ENCODE measurements around the gene PRTG. TPM values are rescaled to one million over a fixed set of nuclear protein-coding genes. Genes with fewer than 3 reads are reported as not detected.

The PRTG gene
- total RNA-seq, 1 donor from 2014 or later: 334 TPM

DNA sequence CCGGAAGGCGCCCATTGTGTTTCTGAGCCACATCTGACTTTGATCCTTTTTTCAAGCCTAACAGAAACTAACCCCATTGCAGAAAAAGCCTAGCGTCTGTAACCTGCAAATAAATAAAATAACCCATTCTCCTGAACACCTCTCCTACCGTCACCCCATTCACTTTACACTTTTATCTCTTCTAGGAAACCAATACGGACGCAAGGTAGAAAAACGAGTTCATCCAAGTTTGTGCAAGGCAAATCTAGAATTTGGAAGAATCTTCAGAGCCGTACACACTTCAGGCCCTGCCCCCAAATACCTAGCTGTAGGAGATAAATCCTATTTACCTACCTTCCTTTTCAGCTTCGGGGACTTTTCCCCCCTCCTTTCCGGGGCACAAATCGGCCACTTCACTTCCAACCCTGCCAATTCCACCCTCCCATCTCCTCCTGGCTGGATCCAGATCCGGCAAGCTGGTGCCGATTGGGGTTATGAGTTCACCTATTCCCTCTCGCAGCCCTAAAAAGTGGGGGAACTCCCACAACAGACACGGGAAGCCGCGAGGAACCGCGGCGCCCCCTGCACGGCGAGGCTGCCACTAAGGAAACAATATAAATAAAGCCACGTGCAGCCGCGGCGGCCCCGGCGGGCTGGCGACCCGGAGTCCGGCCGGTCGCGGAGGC, 987 bp downstream of the PRTG start:
- Mint-ChIP-seq H3K27me3 (ENCODE audit: low read depth) (peaks cover 3% of the 10 kb centered on the region), H3K27ac (ENCODE audit: unreplicated experiment) (no peak overlapping the region), H3K36me3 (ENCODE audit: low read depth) (peaks cover 3% of the 10 kb centered on the region), H3K4me3 (no peak overlapping the region), H3K9me3 (no peaks in the 10 kb centered on the region), H3K4me1 (peaks cover 28% of the 10 kb centered on the region)
- DNase-seq (ENCODE audit: low read depth, low spot score): no peak
- TF ChIP-seq, protein P1, sequence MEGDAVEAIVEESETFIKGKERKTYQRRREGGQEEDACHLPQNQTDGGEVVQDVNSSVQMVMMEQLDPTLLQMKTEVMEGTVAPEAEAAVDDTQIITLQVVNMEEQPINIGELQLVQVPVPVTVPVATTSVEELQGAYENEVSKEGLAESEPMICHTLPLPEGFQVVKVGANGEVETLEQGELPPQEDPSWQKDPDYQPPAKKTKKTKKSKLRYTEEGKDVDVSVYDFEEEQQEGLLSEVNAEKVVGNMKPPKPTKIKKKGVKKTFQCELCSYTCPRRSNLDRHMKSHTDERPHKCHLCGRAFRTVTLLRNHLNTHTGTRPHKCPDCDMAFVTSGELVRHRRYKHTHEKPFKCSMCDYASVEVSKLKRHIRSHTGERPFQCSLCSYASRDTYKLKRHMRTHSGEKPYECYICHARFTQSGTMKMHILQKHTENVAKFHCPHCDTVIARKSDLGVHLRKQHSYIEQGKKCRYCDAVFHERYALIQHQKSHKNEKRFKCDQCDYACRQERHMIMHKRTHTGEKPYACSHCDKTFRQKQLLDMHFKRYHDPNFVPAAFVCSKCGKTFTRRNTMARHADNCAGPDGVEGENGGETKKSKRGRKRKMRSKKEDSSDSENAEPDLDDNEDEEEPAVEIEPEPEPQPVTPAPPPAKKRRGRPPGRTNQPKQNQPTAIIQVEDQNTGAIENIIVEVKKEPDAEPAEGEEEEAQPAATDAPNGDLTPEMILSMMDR (conservative IDR thresholded peaks at IDR 0.05): no peak

DNA sequence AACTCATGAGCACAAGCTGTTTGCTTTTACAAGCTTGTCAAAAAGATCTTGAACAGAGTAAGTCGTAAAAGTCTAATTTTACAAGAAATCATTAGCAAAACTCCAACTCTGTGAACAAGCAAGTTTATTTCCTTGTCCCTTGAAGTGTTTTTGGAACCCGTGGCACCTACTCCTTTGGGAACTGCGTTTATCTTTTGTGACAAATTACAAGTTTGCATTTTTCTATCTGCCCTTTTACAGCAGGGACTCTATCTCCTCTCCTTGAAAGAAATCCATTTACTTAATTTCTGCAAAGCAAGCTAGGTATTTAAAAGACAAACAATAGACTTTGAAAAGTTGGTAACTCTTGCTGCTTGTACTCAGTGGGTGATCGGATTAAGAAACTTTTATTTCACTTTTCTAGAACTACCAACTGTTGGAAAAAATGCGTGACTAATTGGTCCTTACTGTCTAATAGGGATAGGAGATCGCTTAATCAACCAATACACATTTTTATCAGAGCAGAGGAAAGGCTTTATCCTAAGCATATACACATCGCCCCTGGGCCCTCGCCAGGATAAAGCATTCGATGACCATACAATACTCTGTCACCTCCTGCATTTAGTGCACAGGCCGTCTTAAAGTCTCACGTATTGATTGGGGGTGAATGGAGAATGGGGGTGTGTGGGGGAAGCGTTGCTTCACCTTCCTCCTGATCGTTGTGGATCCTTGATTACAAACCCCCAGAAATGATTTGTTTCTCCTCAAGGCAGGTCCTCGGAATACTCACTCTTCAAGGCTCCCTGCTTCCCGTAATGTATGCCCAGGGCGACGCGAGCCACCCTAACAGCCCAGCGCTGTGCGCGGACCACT, 1.7 kb downstream of the PRTG start:
- Mint-ChIP-seq H3K4me1 (peaks cover 35% of the 10 kb centered on the region), H3K9me3 (no peaks in the 10 kb centered on the region), H3K27me3 (ENCODE audit: low read depth) (peaks cover 3% of the 10 kb centered on the region), H3K36me3 (ENCODE audit: low read depth) (peaks cover 3% of the 10 kb centered on the region), H3K27ac (ENCODE audit: unreplicated experiment) (no peak overlapping the region), H3K4me3 (no peak overlapping the region)
- TF ChIP-seq, protein P1 (conservative IDR thresholded peaks at IDR 0.05): no peak
- DNase-seq (ENCODE audit: low read depth, low spot score): no peak

DNA sequence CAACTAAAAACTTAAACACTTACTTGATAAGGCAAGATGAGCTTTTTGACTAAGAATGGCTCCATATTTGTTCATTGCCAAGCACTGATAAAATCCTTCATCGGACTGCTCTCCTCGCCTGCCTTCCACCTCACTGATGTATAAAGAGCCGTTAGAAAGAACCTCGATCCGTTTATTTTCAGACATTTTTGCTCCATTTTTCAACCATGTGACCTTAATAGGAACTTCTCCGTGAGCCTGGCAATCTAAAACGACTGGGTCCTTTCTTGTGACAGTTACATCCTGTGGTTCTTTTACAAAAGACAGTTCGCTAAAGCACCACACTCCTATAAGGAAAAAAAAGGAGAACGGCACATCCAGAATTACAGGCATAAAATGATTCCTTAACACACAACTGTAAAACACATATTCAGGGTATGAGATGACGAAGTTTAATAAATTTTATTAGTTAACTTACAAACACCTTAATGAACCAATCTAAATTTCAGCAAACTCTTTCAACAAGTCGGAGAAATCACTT, 2.5 kb downstream of the PRTG start:
- DNase-seq (ENCODE audit: low read depth, low spot score): no peak
- peaks cover 3% of the 10 kb centered on the region for H3K36me3 Mint-ChIP-seq (ENCODE audit: low read depth)
- H3K27ac Mint-ChIP-seq (ENCODE audit: unreplicated experiment): no peak overlapping the region
- no peaks in the 10 kb centered on the region for H3K9me3 Mint-ChIP-seq
- H3K27me3 Mint-ChIP-seq (ENCODE audit: low read depth): peaks cover 3% of the 10 kb centered on the region
- H3K4me3 Mint-ChIP-seq: no peak overlapping the region
- H3K4me1 Mint-ChIP-seq: peaks cover 43% of the 10 kb centered on the region
- TF ChIP-seq, protein P1 (conservative IDR thresholded peaks at IDR 0.05): no peak

DNA sequence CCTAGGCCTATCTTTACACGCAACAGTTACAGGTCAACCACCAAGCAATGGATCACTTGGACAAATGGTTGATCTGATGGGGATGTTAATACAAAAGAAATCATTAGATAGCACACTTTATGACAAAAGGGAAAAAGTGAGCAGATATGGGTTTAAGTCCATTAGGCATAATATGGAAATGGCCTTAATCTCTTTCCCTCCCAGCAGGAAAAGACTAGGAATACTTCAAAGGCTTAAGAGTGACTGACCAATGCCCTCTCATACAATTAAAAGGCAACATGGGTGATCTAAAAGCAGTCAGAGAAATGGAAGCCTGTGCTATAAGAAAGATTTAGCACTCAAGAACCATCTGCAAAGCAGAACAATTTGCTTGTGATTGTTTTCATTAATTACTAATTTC, 3.3 kb downstream of the PRTG start:
- peak overlapping the region; percentile 19 for H3K27ac Mint-ChIP-seq (ENCODE audit: unreplicated experiment)
- H3K36me3 Mint-ChIP-seq (ENCODE audit: low read depth): peaks cover 6% of the 10 kb centered on the region
- TF ChIP-seq, protein P1 (conservative IDR thresholded peaks at IDR 0.05): no peak
- H3K4me1 Mint-ChIP-seq: peaks cover 45% of the 10 kb centered on the region
- DNase-seq (ENCODE audit: low read depth, low spot score): no peak
- no peak overlapping the region for H3K4me3 Mint-ChIP-seq
- H3K27me3 Mint-ChIP-seq (ENCODE audit: low read depth): peaks cover 3% of the 10 kb centered on the region
- H3K9me3 Mint-ChIP-seq: no peaks in the 10 kb centered on the region

DNA sequence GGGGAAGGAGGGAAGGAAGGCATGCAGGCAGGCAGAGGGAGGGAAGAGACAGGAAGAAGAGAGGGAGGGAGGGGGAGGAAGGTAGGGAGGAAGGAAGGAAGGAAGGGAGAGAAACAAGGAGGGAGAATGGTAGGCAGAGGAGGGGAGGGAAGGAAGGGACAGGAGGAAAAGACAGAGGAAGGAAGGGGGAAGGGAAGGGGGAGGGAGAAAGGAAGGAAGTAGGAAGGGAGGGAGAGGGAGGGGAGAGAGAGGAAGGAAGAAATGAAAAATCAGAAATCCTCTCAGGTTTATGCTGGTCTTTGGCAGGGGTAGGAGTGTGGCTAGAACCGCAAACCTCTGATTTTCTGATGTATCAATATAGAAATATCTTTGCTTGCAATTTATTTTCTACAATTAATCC, 4.2 kb downstream of the PRTG start:
- Mint-ChIP-seq H3K9me3 (no peaks in the 10 kb centered on the region), H3K4me1 (peaks cover 45% of the 10 kb centered on the region), H3K27me3 (ENCODE audit: low read depth) (peaks cover 3% of the 10 kb centered on the region), H3K27ac (ENCODE audit: unreplicated experiment) (peak overlapping the region; percentile 83), H3K4me3 (no peak overlapping the region), H3K36me3 (ENCODE audit: low read depth) (peaks cover 10% of the 10 kb centered on the region)
- TF ChIP-seq, protein P1 (conservative IDR thresholded peaks at IDR 0.05): no peak
- DNase-seq (ENCODE audit: low read depth, low spot score): no peak

All from neural crest cell (in vitro differentiated cells).